ENCODE results near the gene KIAA1671. TPM values are rescaled to one million over a fixed set of nuclear protein-coding genes. Genes with fewer than 3 reads are reported as not detected.

KIAA1671 gene
- total and polyA plus RNA-seq, 2 of the 13 experiments (the other 11 are each of a cell fraction or from before 2014, with no cell fraction given), result 13.5 to 13.6 TPM

- TF ChIP-seq MTF2 (CRISPR knock-in tag; IDR thresholded peaks at IDR 0.05; ENCODE audit: borderline replicate concordance), result no peak
- TF ChIP-seq AHR (CRISPR knock-in tag; IDR thresholded peaks at IDR 0.05), result no peak
- no peak for TF ChIP-seq RBM22 (optimal IDR thresholded peaks at IDR 0.05; ENCODE audit: low read length)
- no peak for TF ChIP-seq GLMP (CRISPR knock-in tag; IDR thresholded peaks at IDR 0.05; ENCODE audit: borderline replicate concordance)
- peak; percentile 45 for TF ChIP-seq ZNF687 (CRISPR knock-in tag; IDR thresholded peaks at IDR 0.05)
- TF ChIP-seq ZNF142 (CRISPR knock-in tag; IDR thresholded peaks at IDR 0.05), result no peak
- TF ChIP-seq ZNF646 (CRISPR knock-in tag; IDR thresholded peaks at IDR 0.05), result no peak
- no peak for TF ChIP-seq ARNT2 (CRISPR knock-in tag; IDR thresholded peaks at IDR 0.05; ENCODE audit: low read depth)
- TF ChIP-seq ZNF17 (CRISPR knock-in tag; IDR thresholded peaks at IDR 0.05), result no peak
These were observed 104.7 kb downstream of the KIAA1671 start (continued) for GRCh38 chr22:25057013-25057881.
